Progenitor cell of endocrine pancreas (in vitro differentiated cells): ENCODE results near the gene SPINT4. TPM values are rescaled to one million over a fixed set of nuclear protein-coding genes. Genes with fewer than 3 reads are reported as not detected.
"Not testable (repeated sequence)": the region's sequence is repeated elsewhere in the genome, so short reads cannot be mapped to it uniquely, and the experiment has no call there.

Experiments
- DNase-seq: peaks from one replicate; pipeline ENCODE4 v3.0.0; 2021; ENCODE audit warnings: low spot score; ENCODE audit not compliant: unreplicated experiment
- H3K27ac Mint-ChIP-seq: 2 replicates; pipeline ENCODE4 v1.8.0; 2021; ENCODE audit warnings: mild to moderate bottlenecking, moderate library complexity, mixed read lengths
- H3K27me3 Mint-ChIP-seq: 2 replicates; pipeline ENCODE4 v1.8.0; 2021; ENCODE audit warnings: mixed read lengths
- H3K36me3 Mint-ChIP-seq: 2 replicates; pipeline ENCODE4 v1.8.0; 2022; ENCODE audit warnings: mixed read lengths; ENCODE audit not compliant: insufficient read depth
- H3K4me1 Mint-ChIP-seq: 2 replicates; pipeline ENCODE4 v1.8.0; 2021; ENCODE audit warnings: low read depth, mixed read lengths
- H3K4me3 Mint-ChIP-seq: 2 replicates; pipeline ENCODE4 v1.8.0; 2021; ENCODE audit warnings: low read depth, mild to moderate bottlenecking, moderate library complexity, mixed read lengths
- H3K9me3 Mint-ChIP-seq: 2 replicates; pipeline ENCODE4 v1.8.0; 2021; ENCODE audit warnings: low read depth, mixed read lengths
- CTCF ChIP-seq: fragments of 200-600 bp; sonication (generic); IDR thresholded peaks from one replicate; pipeline ENCODE4 v1.5.0; 2021; ENCODE audit warnings: antibody characterized with exemption, mild to moderate bottlenecking; ENCODE audit not compliant: unreplicated experiment
- total RNA-seq: library from RNA; stranded (reverse); gene quantifications from 2 replicates; pipeline ENCODE4 v1.2.1, GENCODE V29; 2021

SPINT4 gene
- total RNA-seq, 1 donor from 2014 or later: not detected

DNA sequence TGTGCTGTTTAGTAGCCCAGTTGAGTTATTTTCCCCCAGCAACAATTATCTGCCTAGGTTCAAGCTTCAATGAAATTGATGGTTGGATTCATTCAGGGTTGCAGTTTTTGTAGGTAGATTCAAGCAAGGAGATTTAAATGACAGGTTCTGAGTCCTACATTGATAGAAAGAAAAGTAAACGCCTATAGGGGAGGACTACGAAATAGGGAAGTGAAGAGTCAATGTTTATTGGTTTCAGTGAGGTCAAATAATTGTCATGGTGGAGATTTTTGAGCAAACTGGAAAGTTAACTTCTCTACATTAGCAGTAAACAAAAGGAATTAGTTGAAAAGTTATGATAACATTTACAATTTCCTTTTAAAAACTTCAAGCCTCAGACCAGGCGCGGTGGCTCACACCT lies 21.0 kb upstream of the SPINT4 start:
- no peaks in the 10 kb centered on the region for H3K4me1 Mint-ChIP-seq
- H3K27me3 Mint-ChIP-seq: peaks cover 3% of the 10 kb centered on the region
- H3K36me3 Mint-ChIP-seq: no peaks in the 10 kb centered on the region
- no peaks in the 10 kb centered on the region for H3K9me3 Mint-ChIP-seq
- no peak overlapping the region for H3K4me3 Mint-ChIP-seq
- DNase-seq: no peak
- no peak overlapping the region for H3K27ac Mint-ChIP-seq
- no peak for TF ChIP-seq CTCF

DNA sequence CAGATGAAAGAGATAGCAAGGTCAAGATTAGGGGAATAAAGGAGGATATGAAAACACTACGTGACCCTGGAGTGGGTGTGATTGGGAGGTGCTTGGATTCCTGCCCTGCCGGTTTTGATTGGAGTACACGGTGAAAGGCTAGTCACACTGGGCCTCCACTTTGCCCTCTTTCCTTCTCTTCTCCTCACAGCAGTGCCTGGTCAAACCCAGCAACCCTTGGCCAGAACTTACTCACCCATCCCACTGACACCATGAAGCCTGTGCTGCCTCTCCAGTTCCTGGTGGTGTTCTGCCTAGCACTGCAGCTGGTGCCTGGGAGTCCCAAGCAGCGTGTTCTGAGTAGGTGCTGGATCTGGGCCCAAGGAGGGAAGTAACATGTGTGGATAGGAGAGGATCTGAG lies 20.3 kb upstream of the SPINT4 start, which contains the start of gene WFDC13:
Gene WFDC13, plus strand, starts transcription at position 166 of the 400 bp plus-strand sequence. Its CDS starts 86 bp downstream, at position 252.
- Mint-ChIP-seq H3K36me3 (no peaks in the 10 kb centered on the region), H3K27me3 (peaks cover 3% of the 10 kb centered on the region), H3K9me3 (no peaks in the 10 kb centered on the region), H3K4me3 (no peak within 1 kb of the TSS), H3K27ac (peak within 1 kb of the TSS; percentile 13), H3K4me1 (no peaks in the 10 kb centered on the region)
- no peak for TF ChIP-seq CTCF
- no peak for DNase-seq

DNA sequence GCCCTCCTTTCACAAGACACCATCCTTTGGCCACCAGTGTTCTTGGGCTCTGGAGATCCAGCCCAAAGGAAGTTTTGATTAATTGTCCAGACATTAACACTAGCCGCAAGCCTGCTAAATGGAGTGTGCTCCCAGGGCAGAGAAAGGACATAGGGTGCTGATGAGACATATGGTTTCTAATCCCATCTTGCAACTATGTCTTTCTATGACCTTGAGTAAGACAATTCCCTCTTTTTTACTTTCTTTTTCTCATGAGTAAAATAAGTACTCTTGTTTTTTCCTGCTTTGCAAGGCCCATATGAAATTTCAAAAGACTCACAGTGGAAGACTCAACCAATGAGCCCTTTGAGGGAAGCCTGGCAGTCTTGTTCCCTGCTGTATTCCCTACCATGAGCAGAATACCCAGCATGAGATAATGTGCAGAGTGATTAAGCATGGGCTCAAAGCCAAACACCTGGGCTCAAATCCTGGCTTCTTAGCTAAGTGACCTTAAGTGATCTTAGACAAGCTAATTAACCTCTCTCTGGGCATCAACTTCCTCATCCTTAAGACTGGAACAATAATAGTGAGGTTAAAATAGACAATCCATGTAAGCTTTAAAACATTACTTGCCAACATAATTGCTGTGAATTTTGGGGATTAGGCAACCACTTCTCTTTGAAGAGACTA lies 17.0 kb upstream of the SPINT4 start, which contains the start of gene WFDC10B:
Gene WFDC10B, minus strand, starts transcription at position 51 of the 669 bp plus-strand sequence. CDS start 19,027 bp downstream, outside the sequence.
- TF ChIP-seq CTCF: no peak
- H3K4me1 Mint-ChIP-seq: no peaks in the 10 kb centered on the region
- H3K4me3 Mint-ChIP-seq: no peak within 1 kb of the TSS
- H3K9me3 Mint-ChIP-seq: no peaks in the 10 kb centered on the region
- no peak for DNase-seq
- H3K36me3 Mint-ChIP-seq: no peaks in the 10 kb centered on the region
- H3K27me3 Mint-ChIP-seq: peaks cover 3% of the 10 kb centered on the region
- H3K27ac Mint-ChIP-seq: no peak within 1 kb of the TSS

DNA sequence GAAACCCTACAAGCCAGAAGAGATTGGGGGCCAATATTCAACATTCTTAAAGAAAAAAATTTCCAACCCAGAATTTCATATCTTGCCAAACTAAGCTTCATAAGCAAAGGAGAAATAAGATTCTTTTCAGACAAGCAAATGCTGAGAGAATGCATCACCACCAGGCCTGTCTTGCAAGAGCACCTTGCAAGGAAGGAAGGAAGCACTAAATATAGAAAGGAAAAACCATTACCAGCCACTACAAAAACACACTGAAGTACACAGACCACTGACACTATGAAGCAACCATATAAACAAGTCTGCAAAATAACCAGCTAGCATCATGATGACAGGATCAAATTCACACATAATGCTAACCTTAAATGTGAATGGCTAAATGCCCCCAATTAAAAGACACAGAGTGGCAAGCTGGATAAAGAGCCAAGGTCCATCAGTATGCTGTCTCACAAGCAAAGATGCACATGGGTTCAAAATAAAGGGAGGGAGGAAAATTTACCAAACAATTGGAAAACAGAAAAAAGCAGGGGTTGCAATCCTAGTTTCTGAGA lies 5.9 kb upstream of the SPINT4 start:
- H3K4me3 Mint-ChIP-seq, H3K27me3 Mint-ChIP-seq: not testable (repeated sequence)
- H3K9me3 Mint-ChIP-seq: peaks cover 12% of the 10 kb centered on the region

GRCh38 chr20:45725134-45725533 lies 3.0 kb downstream of the SPINT4 start:
- H3K4me3 Mint-ChIP-seq: no peak overlapping the region

More for the DNA sequence above, 5.9 kb upstream of the SPINT4 start:
- H3K27ac Mint-ChIP-seq, H3K36me3 Mint-ChIP-seq, H3K4me1 Mint-ChIP-seq, DNase-seq: not testable (repeated sequence)

More at GRCh38 chr20:45725134-45725533, 3.0 kb downstream of the SPINT4 start:
- no peak overlapping the region for H3K27ac Mint-ChIP-seq
- TF ChIP-seq CTCF: no peak
- H3K36me3 Mint-ChIP-seq: no peaks in the 10 kb centered on the region
- peaks cover 10% of the 10 kb centered on the region for H3K27me3 Mint-ChIP-seq
- DNase-seq: no peak
- H3K4me1 Mint-ChIP-seq: no peaks in the 10 kb centered on the region
- H3K9me3 Mint-ChIP-seq: no peaks in the 10 kb centered on the region
